ENCODE results near the gene ANO6.

DNA sequence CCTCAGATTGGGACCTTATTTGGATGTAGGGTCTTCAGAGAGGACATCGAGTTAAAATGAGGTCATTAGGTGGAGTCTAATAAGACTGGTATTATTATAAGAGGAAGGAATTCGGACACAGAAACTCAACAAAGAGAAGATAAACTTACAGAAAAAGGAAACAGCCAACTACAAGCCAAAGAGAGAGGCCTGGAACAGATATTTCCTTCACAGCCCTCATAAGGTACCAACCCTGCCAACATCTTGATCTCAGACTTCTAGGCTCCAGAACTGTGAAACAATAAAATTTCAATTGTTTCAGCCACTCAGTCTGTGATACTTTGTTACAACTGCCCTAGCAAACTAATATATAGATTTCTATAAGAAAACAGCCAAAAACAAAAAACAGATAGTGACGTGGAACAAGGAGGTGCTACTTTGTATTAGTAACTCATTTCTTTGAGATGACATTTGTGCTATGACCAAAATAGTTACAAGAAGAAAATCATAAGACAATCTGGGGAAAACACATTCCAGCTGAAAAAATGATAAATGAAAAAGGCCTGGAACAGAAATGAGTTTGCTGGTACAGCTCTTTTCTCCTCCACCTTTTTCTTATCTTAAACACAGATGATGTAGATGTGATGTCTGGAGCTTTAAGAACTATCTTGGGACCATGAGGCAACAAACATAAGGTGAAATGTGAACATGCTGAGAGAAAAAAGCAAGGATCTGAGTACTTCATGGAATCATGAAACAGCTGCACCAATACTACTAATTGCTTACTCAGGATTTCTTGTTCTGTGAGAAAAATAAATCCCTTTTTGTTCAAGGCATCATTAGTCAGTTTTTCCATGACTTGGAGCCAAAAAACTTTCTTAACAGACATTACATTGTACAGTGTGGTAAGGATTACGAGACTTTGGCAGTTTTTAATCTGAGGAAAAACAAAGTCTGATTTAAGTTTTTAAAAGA lies 243.2 kb downstream of the ANO6 start:
- no peak for TF ChIP-seq POLR2A (IDR thresholded peaks at IDR 0.05)
- no peak for TF ChIP-seq CTCF (IDR thresholded peaks at IDR 0.05)
- TF ChIP-seq POLR2AphosphoS5 (IDR thresholded peaks at IDR 0.05): no peak
- TF ChIP-seq EP300 (IDR thresholded peaks at IDR 0.05; ENCODE audit: low read depth): no peak
